HCT116 (cell line): ENCODE results near the gene KRT5. TPM values are rescaled to one million over a fixed set of nuclear protein-coding genes. Genes with fewer than 3 reads are reported as not detected.

ENCODE experiments used
- ATAC-seq: fragments of 200-7000 bp; cut with Tn5 transposase; 2 replicates; pipeline ENCODE4 v1.9.1; 2020; ENCODE audit warnings: mild to moderate bottlenecking, moderate library complexity
- BruUV-seq: library from RNA; stranded (reverse); fragments of 400-500 nt; replicated peaks from 2 replicates; lab custom pipeline; 2021; lab: Mats Ljungman, UMichigan
- CTCF ChIA-PET: fragments of 300-600 bp; sonication (Branson Sonifier 250); formaldehyde crosslinking; loops from one replicate; lab custom pipeline; 2021; ENCODE audit warnings: antibody characterized with exemption; lab: Charles Lee
- POLR2A ChIA-PET: fragments of 300-600, 350-600 bp; sonication (Branson Sonifier 250); formaldehyde crosslinking; loops from one replicate; lab custom pipeline; 2021; ENCODE audit warnings: antibody characterized with exemption; lab: Charles Lee
- RAD21 ChIA-PET, 2 experiments: fragments of 300-600 bp; sonication (Branson Sonifier 250); formaldehyde crosslinking; loops; one replicate each; lab custom pipeline; 2023; ENCODE audit warnings: low total read pairs in 2 of 2; ENCODE audit not compliant: uncharacterized antibody in 2 of 2, unreplicated experiment in 2 of 2, low non-redundant PET in 1 of 2; lab: Charles Lee
- DNase-seq: peaks from one replicate; pipeline ENCODE4 v3.0.0-alpha.2; 2010; ENCODE audit warnings: low read depth, low spot score
- H2AFZ ChIP-seq: fragments of 200-600 bp; shearing (Covaris generic), sonication (generic); 2 replicates; pipeline ENCODE4 v1.6.1; 2017; ENCODE audit warnings: low read depth, mixed run types, mixed read lengths, antibody characterized with exemption, low read length; ENCODE audit not compliant: poor library complexity, severe bottlenecking
- H3K27ac ChIP-seq: 2 replicates; pipeline ENCODE4 v1.5.1; 2012; ENCODE audit warnings: low read depth, low read length
- H3K27me3 ChIP-seq: fragments of 200-600 bp; sonication (generic); 2 replicates; pipeline ENCODE4 v1.6.1; 2016; ENCODE audit warnings: mixed run types, low read length, mixed read lengths; ENCODE audit not compliant: insufficient read depth
- H3K36me3 ChIP-seq, 2 experiments: fragments of 200-500 bp in 1 of 2; fragments of 200-600 bp in 1 of 2; sonication (Bioruptor generic) in 1 of 2; sonication (generic) in 1 of 2; 2 replicates each; pipeline versions ENCODE4 v1.5.1 to v1.6.1; 2014 to 2016; ENCODE audit warnings: low read length in 2 of 2, inconsistent platforms in 1 of 2, mixed read lengths in 1 of 2, mixed run types in 1 of 2; ENCODE audit not compliant: insufficient read depth in 2 of 2, control insufficient read depth in 1 of 2
- H3K4me1 ChIP-seq, 2 experiments: fragments of 200-600 bp in 1 of 2; sonication (generic) in 1 of 2; 2 replicates each; pipeline versions ENCODE4 v1.5.1 to v1.6.1; 2012 to 2017; ENCODE audit warnings: low read length in 2 of 2, inconsistent platforms in 1 of 2, mild to moderate bottlenecking in 1 of 2, mixed read lengths in 1 of 2, mixed run types in 1 of 2, moderate library complexity in 1 of 2; ENCODE audit not compliant: insufficient read depth in 2 of 2, control insufficient read depth in 1 of 2
- H3K4me2 ChIP-seq: fragments of 200-600 bp; sonication (generic); 2 replicates; pipeline ENCODE4 v1.6.1; 2017; ENCODE audit warnings: mixed run types, low read length, mixed read lengths
- H3K4me3 ChIP-seq, 2 experiments: fragments of 200-600 bp in 1 of 2; sonication (generic) in 1 of 2; replicated peaks in 1 of 2; 2 replicates each; pipeline ENCODE4 v1.5.1; 2011 to 2016; ENCODE audit warnings: low read length in 2 of 2, control low read depth in 1 of 2, low read depth in 1 of 2, mild to moderate bottlenecking in 1 of 2, mixed read lengths in 1 of 2, mixed run types in 1 of 2
- H3K79me2 ChIP-seq: fragments of 200-600 bp; sonication (generic); 2 replicates; pipeline ENCODE4 v1.6.1; 2017; ENCODE audit warnings: mild to moderate bottlenecking, mixed run types, low read length, moderate library complexity, mixed read lengths; ENCODE audit not compliant: insufficient read depth
- H3K9ac ChIP-seq: fragments of 200-600 bp; sonication (generic); 2 replicates; pipeline ENCODE4 v1.6.1; 2016; ENCODE audit warnings: low read length, mixed read lengths
- H3K9me2 ChIP-seq: fragments of 200-600 bp; sonication (generic), shearing (Covaris generic); 2 replicates; pipeline ENCODE4 v1.6.1; 2017; ENCODE audit warnings: mixed run types, mild to moderate bottlenecking, moderate library complexity; ENCODE audit not compliant: insufficient read depth
- H3K9me3 ChIP-seq, 2 experiments: fragments of 200-500 bp in 1 of 2; fragments of 200-600 bp in 1 of 2; sonication (Bioruptor generic) in 1 of 2; sonication (generic) in 1 of 2; 2 replicates each; pipeline ENCODE4 v1.6.1; 2014 to 2017; ENCODE audit warnings: low read length in 2 of 2, mixed read lengths in 2 of 2, inconsistent platforms in 1 of 2, low read depth in 1 of 2, mild to moderate bottlenecking in 1 of 2, mixed run types in 1 of 2, moderate library complexity in 1 of 2; ENCODE audit not compliant: control insufficient read depth in 1 of 2, insufficient read depth in 1 of 2
- H4K20me1 ChIP-seq: fragments of 200-600 bp; sonication (generic), shearing (Covaris generic); 2 replicates; pipeline ENCODE4 v1.6.1; 2017; ENCODE audit warnings: mixed run types, mild to moderate bottlenecking, moderate library complexity; ENCODE audit not compliant: insufficient read depth
- CEBPB ChIP-seq: IDR thresholded peaks from 2 replicates; pipeline ENCODE4 v1.6.1; 2012; ENCODE audit warnings: low read depth
- CTCF ChIP-seq, 3 experiments: fragments of 200-600 bp in 1 of 3; sonication (generic) in 1 of 3; IDR thresholded peaks in 2 of 3; conservative IDR thresholded peaks in 1 of 3; 2 replicates each; pipeline ENCODE4 v1.5.1; 2012 to 2017; ENCODE audit warnings: low read depth in 2 of 3, low read length in 2 of 3, antibody characterized with exemption in 1 of 3, borderline replicate concordance in 1 of 3, control low read depth in 1 of 3, mild to moderate bottlenecking in 1 of 3, mixed read lengths in 1 of 3, mixed run types in 1 of 3, moderate library complexity in 1 of 3; ENCODE audit not compliant: insufficient read depth in 1 of 3
- EGR1 ChIP-seq: IDR thresholded peaks from 2 replicates; pipeline ENCODE4 v1.6.1; 2012; ENCODE audit warnings: low read depth
- EZH2 ChIP-seq: fragments of 200-600 bp; sonication (generic); IDR thresholded peaks from 2 replicates; pipeline ENCODE4 v1.6.1; 2017; ENCODE audit warnings: antibody characterized with exemption, mixed run types
- EZH2phosphoT487 ChIP-seq: fragments of 200-600 bp; IDR thresholded peaks from 2 replicates; pipeline ENCODE4 v1.6.1; 2018; ENCODE audit warnings: antibody characterized with exemption, borderline replicate concordance
- FOSL1 ChIP-seq: IDR thresholded peaks from 2 replicates; pipeline ENCODE4 v1.6.1; 2012; ENCODE audit warnings: low read depth
- JUND ChIP-seq: IDR thresholded peaks from 2 replicates; pipeline ENCODE4 v1.6.1; 2012
- POLR2A ChIP-seq: IDR thresholded peaks from 2 replicates; pipeline ENCODE4 v1.7.0; 2011; ENCODE audit warnings: borderline replicate concordance; ENCODE audit not compliant: insufficient read depth, insufficient read length; ENCODE audit errors: extremely low read depth
- RAD21 ChIP-seq: IDR thresholded peaks from 2 replicates; pipeline ENCODE4 v1.6.1; 2012; ENCODE audit warnings: low read depth, mild to moderate bottlenecking
- SIN3A ChIP-seq: IDR thresholded peaks from 2 replicates; pipeline ENCODE4 v1.6.1; 2012; ENCODE audit warnings: low read depth
- SP1 ChIP-seq: IDR thresholded peaks from 2 replicates; pipeline ENCODE4 v1.6.1; 2012; ENCODE audit warnings: low read depth
- TCF7L2 ChIP-seq: IDR thresholded peaks from 2 replicates; pipeline ENCODE4 v1.7.0; 2011; ENCODE audit warnings: borderline replicate concordance, inconsistent platforms; ENCODE audit not compliant: insufficient read depth, insufficient read length; ENCODE audit errors: extremely low read depth
- YY1 ChIP-seq: IDR thresholded peaks from 2 replicates; pipeline ENCODE4 v1.6.1; 2011; ENCODE audit warnings: low read length, low read depth, moderate library complexity, mild to moderate bottlenecking; ENCODE audit not compliant: insufficient replicate concordance; ENCODE audit errors: extremely low read depth
- ZBTB33 ChIP-seq: IDR thresholded peaks from 2 replicates; pipeline ENCODE4 v1.6.1; 2011; ENCODE audit warnings: mild to moderate bottlenecking, low read length, moderate library complexity; ENCODE audit not compliant: insufficient replicate concordance; ENCODE audit errors: extremely low read depth
- ZFX ChIP-seq: fragments of 450-650 bp; IDR thresholded peaks from 2 replicates; pipeline ENCODE4 v1.6.1; 2017
- intact Hi-C: fragments of 100-400 bp; cut with micrococcal nuclease; formaldehyde crosslinking; loops from 2 replicates; pipeline ENCODE4 v1.10.0; 2022
- total RNA-seq: library from RNA; stranded (reverse); gene quantifications from one replicate; pipeline ENCODE4 v1.2.1, GENCODE V29; 2021; ENCODE audit not compliant: unreplicated experiment
- TF ChIP-seq, protein P1 (sequence below): IDR thresholded peaks from 2 replicates; pipeline ENCODE4 v1.6.1; 2012
- TF ChIP-seq, protein P2 (sequence below): IDR thresholded peaks from 2 replicates; pipeline ENCODE4 v1.6.1; 2012

KRT5 gene
- total RNA-seq, 1 experiment from 2014 or later = 0.44 TPM

- TF ChIP-seq ZBTB33 = no peak
- no peak for TF ChIP-seq CEBPB
- TF ChIP-seq YY1 = no peak
Observed at GRCh38 chr12:52528641-52529143, 8.5 kb upstream of the KRT5 start (continued).

GRCh38 chr12:52527121-52527800 is 7.1 kb upstream of the KRT5 start:
- no peak overlapping the region for H3K9ac ChIP-seq
- no TSS peak for BruUV-seq
- DNase-seq (no peak), ATAC-seq (no peak)
- ChIA-PET RAD21 (no interaction called here), POLR2A (no interaction called here), CTCF (no interaction called here)
- H3K9me2 ChIP-seq = no peaks in the 10 kb centered on the region
- no peaks in the 10 kb centered on the region for H3K36me3 ChIP-seq
- no peaks in the 10 kb centered on the region for H3K79me2 ChIP-seq
- H3K4me1 ChIP-seq = peaks cover 16 to 38% of the 10 kb centered on the region in 2 experiments
- H4K20me1 ChIP-seq = no peaks in the 10 kb centered on the region
- H2AFZ ChIP-seq = no peak overlapping the region
- no peak for TF ChIP-seq EGR1
- TF ChIP-seq SP1 = no peak
- TF ChIP-seq ZFX = no peak
- TF ChIP-seq RAD21 = no peak
- TF ChIP-seq EZH2 = no peak
- TF ChIP-seq, protein P1, sequence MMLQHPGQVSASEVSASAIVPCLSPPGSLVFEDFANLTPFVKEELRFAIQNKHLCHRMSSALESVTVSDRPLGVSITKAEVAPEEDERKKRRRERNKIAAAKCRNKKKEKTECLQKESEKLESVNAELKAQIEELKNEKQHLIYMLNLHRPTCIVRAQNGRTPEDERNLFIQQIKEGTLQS = no peak
- TF ChIP-seq POLR2A = no peak
- no peak for TF ChIP-seq JUND
- no peak for TF ChIP-seq CTCF (IDR thresholded peaks at IDR 0.05 in 2 of 3, conservative IDR thresholded peaks at IDR 0.05 in 1 of 3; ENCODE audit: borderline replicate concordance in 1 of 3, insufficient read depth in 1 of 3, low read depth in 2 of 3, low read length in 2 of 3)
- TF ChIP-seq TCF7L2 = no peak
- TF ChIP-seq, protein P2, sequence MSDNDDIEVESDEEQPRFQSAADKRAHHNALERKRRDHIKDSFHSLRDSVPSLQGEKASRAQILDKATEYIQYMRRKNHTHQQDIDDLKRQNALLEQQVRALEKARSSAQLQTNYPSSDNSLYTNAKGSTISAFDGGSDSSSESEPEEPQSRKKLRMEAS = no peak
- no peak for TF ChIP-seq EZH2phosphoT487
- TF ChIP-seq YY1 = no peak
- no peak for TF ChIP-seq SIN3A
- TF ChIP-seq FOSL1 = no peak
- TF ChIP-seq CEBPB = no peak
- no peak overlapping the region for H3K4me3 ChIP-seq
- H3K27me3 ChIP-seq = no peaks in the 10 kb centered on the region
- no peaks in the 10 kb centered on the region for H3K9me3 ChIP-seq
- intact Hi-C loops = no loop called here
- H3K27ac ChIP-seq = no peak overlapping the region
- H3K4me2 ChIP-seq = no peak overlapping the region
